HCT116 (cell line): Measurements from ENCODE around the gene MEGF10. TPM values are rescaled to one million over a fixed set of nuclear protein-coding genes. Genes with fewer than 3 reads are reported as not detected.

Source experiments
- ATAC-seq: fragments of 200-7000 bp; cut with Tn5 transposase; 2 replicates; pipeline ENCODE4 v1.9.1; 2020; ENCODE audit warnings: mild to moderate bottlenecking, moderate library complexity
- BruUV-seq: library from RNA; stranded (reverse); fragments of 400-500 nt; replicated peaks from 2 replicates; lab custom pipeline; 2021; lab: Mats Ljungman, UMichigan
- CTCF ChIA-PET: fragments of 300-600 bp; sonication (Branson Sonifier 250); formaldehyde crosslinking; loops from one replicate; lab custom pipeline; 2021; ENCODE audit warnings: antibody characterized with exemption; lab: Charles Lee
- POLR2A ChIA-PET: fragments of 300-600, 350-600 bp; sonication (Branson Sonifier 250); formaldehyde crosslinking; loops from one replicate; lab custom pipeline; 2021; ENCODE audit warnings: antibody characterized with exemption; lab: Charles Lee
- RAD21 ChIA-PET, 2 experiments: fragments of 300-600 bp; sonication (Branson Sonifier 250); formaldehyde crosslinking; loops; one replicate each; lab custom pipeline; 2023; ENCODE audit warnings: low total read pairs in 2 of 2; ENCODE audit not compliant: uncharacterized antibody in 2 of 2, unreplicated experiment in 2 of 2, low non-redundant PET in 1 of 2; lab: Charles Lee
- DNase-seq: peaks from one replicate; pipeline ENCODE4 v3.0.0-alpha.2; 2010; ENCODE audit warnings: low read depth, low spot score
- H2AFZ ChIP-seq: fragments of 200-600 bp; shearing (Covaris generic), sonication (generic); 2 replicates; pipeline ENCODE4 v1.6.1; 2017; ENCODE audit warnings: low read depth, mixed run types, mixed read lengths, antibody characterized with exemption, low read length; ENCODE audit not compliant: poor library complexity, severe bottlenecking
- H3K27ac ChIP-seq: 2 replicates; pipeline ENCODE4 v1.5.1; 2012; ENCODE audit warnings: low read depth, low read length
- H3K27me3 ChIP-seq: fragments of 200-600 bp; sonication (generic); 2 replicates; pipeline ENCODE4 v1.6.1; 2016; ENCODE audit warnings: mixed run types, low read length, mixed read lengths; ENCODE audit not compliant: insufficient read depth
- H3K36me3 ChIP-seq, 2 experiments: fragments of 200-500 bp in 1 of 2; fragments of 200-600 bp in 1 of 2; sonication (Bioruptor generic) in 1 of 2; sonication (generic) in 1 of 2; 2 replicates each; pipeline versions ENCODE4 v1.5.1 to v1.6.1; 2014 to 2016; ENCODE audit warnings: low read length in 2 of 2, inconsistent platforms in 1 of 2, mixed read lengths in 1 of 2, mixed run types in 1 of 2; ENCODE audit not compliant: insufficient read depth in 2 of 2, control insufficient read depth in 1 of 2
- H3K4me1 ChIP-seq, 2 experiments: fragments of 200-600 bp in 1 of 2; sonication (generic) in 1 of 2; 2 replicates each; pipeline versions ENCODE4 v1.5.1 to v1.6.1; 2012 to 2017; ENCODE audit warnings: low read length in 2 of 2, inconsistent platforms in 1 of 2, mild to moderate bottlenecking in 1 of 2, mixed read lengths in 1 of 2, mixed run types in 1 of 2, moderate library complexity in 1 of 2; ENCODE audit not compliant: insufficient read depth in 2 of 2, control insufficient read depth in 1 of 2
- H3K4me2 ChIP-seq: fragments of 200-600 bp; sonication (generic); 2 replicates; pipeline ENCODE4 v1.6.1; 2017; ENCODE audit warnings: mixed run types, low read length, mixed read lengths
- H3K4me3 ChIP-seq, 2 experiments: fragments of 200-600 bp in 1 of 2; sonication (generic) in 1 of 2; replicated peaks in 1 of 2; 2 replicates each; pipeline ENCODE4 v1.5.1; 2011 to 2016; ENCODE audit warnings: low read length in 2 of 2, control low read depth in 1 of 2, low read depth in 1 of 2, mild to moderate bottlenecking in 1 of 2, mixed read lengths in 1 of 2, mixed run types in 1 of 2
- H3K79me2 ChIP-seq: fragments of 200-600 bp; sonication (generic); 2 replicates; pipeline ENCODE4 v1.6.1; 2017; ENCODE audit warnings: mild to moderate bottlenecking, mixed run types, low read length, moderate library complexity, mixed read lengths; ENCODE audit not compliant: insufficient read depth
- H3K9ac ChIP-seq: fragments of 200-600 bp; sonication (generic); 2 replicates; pipeline ENCODE4 v1.6.1; 2016; ENCODE audit warnings: low read length, mixed read lengths
- H3K9me2 ChIP-seq: fragments of 200-600 bp; sonication (generic), shearing (Covaris generic); 2 replicates; pipeline ENCODE4 v1.6.1; 2017; ENCODE audit warnings: mixed run types, mild to moderate bottlenecking, moderate library complexity; ENCODE audit not compliant: insufficient read depth
- H3K9me3 ChIP-seq, 2 experiments: fragments of 200-500 bp in 1 of 2; fragments of 200-600 bp in 1 of 2; sonication (Bioruptor generic) in 1 of 2; sonication (generic) in 1 of 2; 2 replicates each; pipeline ENCODE4 v1.6.1; 2014 to 2017; ENCODE audit warnings: low read length in 2 of 2, mixed read lengths in 2 of 2, inconsistent platforms in 1 of 2, low read depth in 1 of 2, mild to moderate bottlenecking in 1 of 2, mixed run types in 1 of 2, moderate library complexity in 1 of 2; ENCODE audit not compliant: control insufficient read depth in 1 of 2, insufficient read depth in 1 of 2
- H4K20me1 ChIP-seq: fragments of 200-600 bp; sonication (generic), shearing (Covaris generic); 2 replicates; pipeline ENCODE4 v1.6.1; 2017; ENCODE audit warnings: mixed run types, mild to moderate bottlenecking, moderate library complexity; ENCODE audit not compliant: insufficient read depth
- CBX3 ChIP-seq: IDR thresholded peaks from 2 replicates; pipeline ENCODE4 v1.6.1; 2012; ENCODE audit warnings: low read depth
- CEBPB ChIP-seq: IDR thresholded peaks from 2 replicates; pipeline ENCODE4 v1.6.1; 2012; ENCODE audit warnings: low read depth
- EGR1 ChIP-seq: IDR thresholded peaks from 2 replicates; pipeline ENCODE4 v1.6.1; 2012; ENCODE audit warnings: low read depth
- EZH2 ChIP-seq: fragments of 200-600 bp; sonication (generic); IDR thresholded peaks from 2 replicates; pipeline ENCODE4 v1.6.1; 2017; ENCODE audit warnings: antibody characterized with exemption, mixed run types
- EZH2phosphoT487 ChIP-seq: fragments of 200-600 bp; IDR thresholded peaks from 2 replicates; pipeline ENCODE4 v1.6.1; 2018; ENCODE audit warnings: antibody characterized with exemption, borderline replicate concordance
- POLR2A ChIP-seq: IDR thresholded peaks from 2 replicates; pipeline ENCODE4 v1.7.0; 2011; ENCODE audit warnings: borderline replicate concordance; ENCODE audit not compliant: insufficient read depth, insufficient read length; ENCODE audit errors: extremely low read depth
- POLR2AphosphoS5 ChIP-seq: IDR thresholded peaks from 2 replicates; pipeline ENCODE4 v1.6.1; 2011; ENCODE audit warnings: mild to moderate bottlenecking, low read depth, low read length, moderate library complexity
- SIN3A ChIP-seq: IDR thresholded peaks from 2 replicates; pipeline ENCODE4 v1.6.1; 2012; ENCODE audit warnings: low read depth
- SP1 ChIP-seq: IDR thresholded peaks from 2 replicates; pipeline ENCODE4 v1.6.1; 2012; ENCODE audit warnings: low read depth
- ZFX ChIP-seq: fragments of 450-650 bp; IDR thresholded peaks from 2 replicates; pipeline ENCODE4 v1.6.1; 2017
- ZNF274 ChIP-seq: fragments of 200-500 bp; sonication (Bioruptor generic); IDR thresholded peaks from 2 replicates; pipeline ENCODE4 v1.6.1; 2014; ENCODE audit warnings: mild to moderate bottlenecking, low read depth, low read length, inconsistent platforms
- intact Hi-C: fragments of 100-400 bp; cut with micrococcal nuclease; formaldehyde crosslinking; loops from 2 replicates; pipeline ENCODE4 v1.10.0; 2022
- total RNA-seq: library from RNA; stranded (reverse); gene quantifications from one replicate; pipeline ENCODE4 v1.2.1, GENCODE V29; 2021; ENCODE audit not compliant: unreplicated experiment
- TF ChIP-seq, protein P1 (sequence below): IDR thresholded peaks from 2 replicates; pipeline ENCODE4 v1.6.1; 2012
- TF ChIP-seq, protein P2 (sequence below): IDR thresholded peaks from 2 replicates; pipeline ENCODE4 v1.6.1; 2012

MEGF10 gene
- total RNA-seq, 1 experiment from 2014 or later = 0.02 TPM

DNA sequence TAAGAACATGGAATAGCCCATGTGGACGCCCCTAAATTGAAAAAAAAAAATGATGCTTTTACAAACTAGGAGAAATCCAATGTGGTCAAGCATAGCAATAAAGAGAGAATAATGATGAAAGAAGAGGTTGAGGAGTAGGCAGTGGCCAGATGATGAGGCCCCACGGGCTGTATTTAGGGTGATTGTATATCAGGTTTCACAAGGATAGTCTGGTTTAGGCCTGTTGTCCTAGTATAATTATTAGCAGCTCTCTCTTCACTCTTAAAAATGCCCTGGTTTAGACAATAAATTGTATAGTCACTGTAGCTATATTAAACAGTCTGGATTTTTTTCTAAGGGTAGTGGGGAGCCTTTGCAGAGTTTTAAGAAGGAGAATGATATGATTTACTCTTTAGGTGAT is 124.4 kb downstream of the MEGF10 start (continued):
- TF ChIP-seq EZH2phosphoT487 (no peak), SP1 (no peak), ZNF274 (no peak), EZH2 (no peak), EGR1 (no peak)
- TF ChIP-seq, protein P1, sequence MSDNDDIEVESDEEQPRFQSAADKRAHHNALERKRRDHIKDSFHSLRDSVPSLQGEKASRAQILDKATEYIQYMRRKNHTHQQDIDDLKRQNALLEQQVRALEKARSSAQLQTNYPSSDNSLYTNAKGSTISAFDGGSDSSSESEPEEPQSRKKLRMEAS = no peak

DNA sequence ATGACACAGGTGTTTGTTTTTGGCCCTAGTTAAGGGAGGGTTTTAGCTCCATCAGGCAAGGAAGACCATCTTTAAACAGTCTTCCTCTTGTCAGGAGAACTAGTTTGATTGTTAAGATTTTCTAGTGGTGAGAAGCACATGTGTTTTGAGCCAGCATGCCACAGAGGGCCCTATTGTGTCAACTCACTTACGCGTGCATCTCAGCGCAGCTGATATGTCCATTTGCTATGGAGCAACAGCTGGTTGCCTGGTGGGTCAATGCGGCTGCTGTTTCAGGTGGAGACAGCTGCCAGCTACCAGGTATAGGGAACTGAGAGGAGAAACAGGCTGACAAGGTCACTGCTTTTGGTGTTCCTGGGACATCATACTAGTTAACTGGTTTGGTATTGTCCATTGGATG is 126.3 kb downstream of the MEGF10 start:
- no peak for ATAC-seq
- no peaks in the 10 kb centered on the region for H3K27me3 ChIP-seq
- ChIA-PET RAD21 (no interaction called here), POLR2A (no interaction called here), CTCF (no interaction called here)
- H3K4me2 ChIP-seq = no peak overlapping the region
- no peak for DNase-seq
- H3K4me3 ChIP-seq = no peak overlapping the region
- no TSS peak for BruUV-seq
- H3K9me3 ChIP-seq = no peaks in the 10 kb centered on the region
- TF ChIP-seq ZFX (no peak), EZH2 (no peak), POLR2AphosphoS5 (no peak), CBX3 (no peak), EZH2phosphoT487 (no peak), EGR1 (no peak), SIN3A (no peak), CEBPB (no peak), POLR2A (no peak)
- TF ChIP-seq, protein P2, sequence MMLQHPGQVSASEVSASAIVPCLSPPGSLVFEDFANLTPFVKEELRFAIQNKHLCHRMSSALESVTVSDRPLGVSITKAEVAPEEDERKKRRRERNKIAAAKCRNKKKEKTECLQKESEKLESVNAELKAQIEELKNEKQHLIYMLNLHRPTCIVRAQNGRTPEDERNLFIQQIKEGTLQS = no peak
- H3K9ac ChIP-seq = no peak overlapping the region
- no peak overlapping the region for H2AFZ ChIP-seq
- H3K9me2 ChIP-seq = no peaks in the 10 kb centered on the region
- no peaks in the 10 kb centered on the region for H3K79me2 ChIP-seq
- H4K20me1 ChIP-seq = no peaks in the 10 kb centered on the region
- no peaks in the 10 kb centered on the region for H3K4me1 ChIP-seq
- no peak overlapping the region for H3K27ac ChIP-seq
- no peaks in the 10 kb centered on the region for H3K36me3 ChIP-seq
- intact Hi-C loops = no loop called here
